HG02678 (cell line): ENCODE results near the gene ARFGEF3.
A peak's percentile ranks its signal among the peaks of the same experiment; 100 is the strongest.
"Not testable (repeated sequence)": the region's sequence is repeated elsewhere in the genome, so short reads cannot be mapped to it uniquely, and the experiment has no call there.

Experiments
- ATAC-seq: cut with Tn5 transposase; IDR thresholded peaks from one replicate; pipeline ENCODE4 v1.9.1; 2021; ENCODE audit warnings: mild to moderate bottlenecking, moderate library complexity; ENCODE audit not compliant: unreplicated experiment

ARFGEF3 gene

DNA sequence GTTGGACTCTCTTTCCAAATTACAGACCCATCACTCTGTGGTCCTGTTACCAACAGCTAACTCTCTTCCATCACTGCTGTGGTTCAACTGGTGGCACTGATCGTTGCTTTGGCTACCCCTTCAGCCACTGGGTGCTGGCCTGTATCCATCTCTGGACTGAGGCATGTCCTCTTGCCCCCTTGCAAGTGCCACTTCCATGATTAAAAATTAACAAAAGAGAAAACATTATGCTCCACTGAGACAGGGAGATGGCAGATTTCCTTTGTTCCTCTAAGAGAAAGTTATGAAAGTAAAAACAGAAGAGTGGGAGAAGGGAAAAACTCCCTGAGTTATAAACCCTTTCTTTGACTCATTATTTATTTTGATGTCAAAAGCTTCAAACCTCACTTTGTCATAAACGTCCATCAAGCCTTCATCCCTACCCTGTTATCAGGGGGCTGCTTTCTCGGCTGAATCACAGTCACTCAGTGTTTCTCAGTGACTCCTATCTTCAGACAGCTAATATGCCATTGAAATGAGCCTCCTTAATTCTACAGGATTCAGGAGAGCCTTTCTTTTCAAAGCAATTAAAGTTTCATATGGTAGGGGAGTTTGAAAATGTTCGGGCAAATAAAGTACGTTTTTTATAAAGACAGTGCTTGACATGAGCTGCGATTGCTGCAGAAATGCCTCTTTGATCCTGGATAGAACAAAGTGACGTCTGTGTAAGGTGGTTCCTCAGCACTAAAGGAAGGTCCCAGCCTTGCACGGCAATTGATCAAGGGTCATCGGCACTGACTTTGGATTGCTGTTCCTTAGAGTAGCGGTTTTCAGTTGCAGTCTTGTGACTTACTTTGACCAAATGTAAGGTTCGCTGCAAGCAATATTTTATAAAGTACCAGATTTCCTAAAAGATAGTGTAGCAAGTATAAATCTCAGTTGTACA is 106.5 kb downstream of the ARFGEF3 start:
- ATAC-seq = no peak

DNA sequence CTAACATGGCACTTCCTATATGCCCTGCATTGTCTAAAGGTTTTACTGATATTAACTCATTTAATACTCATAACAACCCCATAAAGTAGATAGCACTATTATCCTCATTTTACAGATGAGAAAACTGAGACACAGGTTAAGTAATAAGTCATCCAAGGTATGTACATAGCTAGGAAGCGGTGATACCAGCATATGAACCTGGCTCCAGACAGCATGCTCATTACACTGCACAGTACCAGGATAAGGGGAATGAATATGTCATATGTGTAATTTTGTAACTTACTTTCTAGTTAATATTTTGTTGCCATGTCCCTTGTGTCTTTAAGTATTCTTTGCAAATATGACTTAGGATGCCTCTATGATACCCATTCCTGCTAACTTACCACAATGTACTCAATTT is 109.7 kb downstream of the ARFGEF3 start:
- ATAC-seq = no peak

DNA sequence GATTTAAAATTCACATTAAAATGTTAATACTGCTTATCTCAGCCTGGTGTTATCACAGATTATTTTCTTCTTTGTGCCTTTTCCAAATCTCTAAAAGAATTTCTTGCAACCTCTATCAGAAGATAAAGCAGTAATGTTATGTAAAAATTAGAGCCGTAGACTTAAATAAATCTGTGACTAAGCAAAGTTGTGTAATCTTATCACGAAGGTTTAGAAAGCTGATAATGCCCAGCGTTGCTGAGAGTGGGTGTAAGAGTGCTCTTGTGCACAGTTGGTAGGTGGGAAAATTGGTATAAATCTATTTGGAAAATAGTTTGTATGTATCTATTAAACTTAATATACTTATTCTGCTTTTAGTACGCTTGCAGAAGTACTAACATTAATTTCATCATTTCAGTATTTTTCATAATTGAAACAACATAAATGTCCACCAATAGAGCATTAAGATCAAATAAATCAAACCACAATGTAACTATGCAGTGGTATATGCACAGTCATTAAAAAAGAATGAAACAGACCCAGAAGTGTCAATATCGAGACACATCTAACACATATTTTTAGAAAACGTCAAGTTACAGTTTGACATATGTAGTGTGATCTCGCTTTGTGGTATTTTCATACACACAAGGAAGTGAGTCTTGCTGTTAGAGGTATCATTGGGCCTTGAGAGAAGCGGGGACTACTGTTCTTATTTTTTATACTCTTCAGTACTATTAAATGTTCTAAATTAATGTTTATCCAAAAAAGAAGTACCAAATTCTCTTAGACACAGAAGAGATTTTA is 111.0 kb downstream of the ARFGEF3 start:
- no peak for ATAC-seq

DNA sequence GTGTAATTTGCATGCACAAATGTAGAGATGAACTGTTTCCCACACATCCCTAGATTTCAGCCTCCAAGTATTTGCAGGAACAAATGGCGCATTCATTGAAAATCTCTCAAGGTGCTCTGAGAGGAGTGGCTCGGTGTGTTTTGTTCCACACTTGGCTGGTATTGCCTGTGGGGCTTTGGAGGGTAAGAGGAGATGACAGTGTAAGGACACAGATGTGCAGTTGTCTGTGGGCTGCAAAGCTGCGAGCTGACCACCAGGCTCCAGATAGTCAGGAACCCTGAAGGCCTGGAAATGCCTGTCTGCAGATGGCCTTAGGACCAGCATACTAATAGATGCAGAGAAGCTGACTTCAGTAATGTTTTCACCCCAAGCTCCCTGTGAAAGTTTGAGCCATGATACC is 114.2 kb downstream of the ARFGEF3 start:
- ATAC-seq = no peak

DNA sequence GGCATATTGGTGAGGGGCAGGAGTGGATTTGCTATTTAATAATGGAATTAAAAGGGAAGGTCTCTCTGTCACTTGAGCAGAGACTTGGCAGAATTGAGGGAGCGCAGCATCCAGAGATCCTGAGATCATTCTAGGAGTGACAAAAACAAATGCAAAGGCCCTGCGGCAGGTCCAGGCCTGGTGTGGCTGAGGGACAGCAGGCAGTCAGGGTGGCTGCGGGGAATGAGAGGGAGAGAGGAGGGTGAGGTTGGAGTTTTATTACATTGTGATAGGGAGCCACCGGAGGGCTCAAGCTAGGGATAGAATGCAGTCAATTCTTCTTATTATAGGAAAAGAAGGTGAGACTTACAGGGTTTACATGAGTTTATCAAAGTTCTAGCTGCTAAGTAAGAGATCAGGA is 116.1 kb downstream of the ARFGEF3 start:
- no peak for ATAC-seq

DNA sequence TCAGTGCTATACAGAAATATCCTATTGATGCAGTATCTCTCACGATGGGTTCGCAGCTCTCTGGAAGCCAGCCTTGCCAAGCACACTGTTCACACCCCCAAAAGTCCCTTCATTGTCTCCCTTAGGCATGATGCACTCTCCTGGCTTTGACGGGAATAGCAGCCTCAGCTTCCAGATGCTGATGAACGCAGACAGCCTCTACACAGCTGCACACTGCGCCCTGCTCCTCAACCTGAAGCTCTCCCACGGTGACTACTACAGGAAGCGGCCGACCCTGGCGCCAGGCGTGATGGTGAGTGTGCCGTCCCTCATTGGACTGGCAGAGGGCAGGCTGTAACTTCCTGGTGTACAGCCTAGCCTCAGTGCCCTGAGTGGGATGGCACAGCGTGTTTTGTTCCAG is 116.6 kb downstream of the ARFGEF3 start:
- no peak for ATAC-seq

DNA sequence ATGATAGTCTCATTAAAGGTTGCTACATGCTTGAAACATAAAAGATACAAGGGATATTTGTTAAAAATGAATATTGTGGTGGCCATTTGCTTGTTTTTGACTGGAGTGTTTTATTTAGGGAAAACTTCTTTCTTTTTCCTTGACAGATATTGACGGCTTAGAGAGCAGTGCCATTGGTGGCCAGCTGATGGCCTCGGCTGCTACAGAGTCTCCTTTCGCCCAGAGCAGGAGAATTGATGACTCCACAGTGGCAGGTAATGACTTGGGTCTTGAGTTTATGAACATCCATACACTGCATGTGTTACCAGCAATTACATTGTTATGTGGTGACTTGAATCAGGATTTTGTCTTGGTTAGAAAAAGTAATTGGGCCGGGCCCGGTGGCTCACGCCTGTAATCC is 124.1 kb downstream of the ARFGEF3 start:
- no peak for ATAC-seq

DNA sequence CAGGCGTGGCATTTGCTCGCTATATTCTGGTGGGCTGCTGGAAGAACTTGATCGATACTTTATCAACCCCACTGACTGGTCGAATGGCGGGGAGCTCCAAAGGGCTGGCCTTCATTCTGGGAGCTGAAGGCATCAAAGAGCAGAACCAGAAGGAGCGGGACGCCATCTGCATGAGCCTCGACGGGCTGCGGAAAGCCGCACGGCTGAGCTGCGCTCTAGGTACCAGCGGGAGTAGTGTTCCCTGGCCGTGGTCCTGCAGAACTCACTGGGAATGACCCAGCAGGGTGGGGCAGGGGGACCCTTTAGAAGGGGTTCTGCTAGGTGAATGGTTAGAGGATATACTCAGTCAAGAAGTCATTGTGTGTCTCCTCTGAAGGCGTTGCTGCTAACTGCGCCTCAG is 125.0 kb downstream of the ARFGEF3 start:
- no peak for ATAC-seq

DNA sequence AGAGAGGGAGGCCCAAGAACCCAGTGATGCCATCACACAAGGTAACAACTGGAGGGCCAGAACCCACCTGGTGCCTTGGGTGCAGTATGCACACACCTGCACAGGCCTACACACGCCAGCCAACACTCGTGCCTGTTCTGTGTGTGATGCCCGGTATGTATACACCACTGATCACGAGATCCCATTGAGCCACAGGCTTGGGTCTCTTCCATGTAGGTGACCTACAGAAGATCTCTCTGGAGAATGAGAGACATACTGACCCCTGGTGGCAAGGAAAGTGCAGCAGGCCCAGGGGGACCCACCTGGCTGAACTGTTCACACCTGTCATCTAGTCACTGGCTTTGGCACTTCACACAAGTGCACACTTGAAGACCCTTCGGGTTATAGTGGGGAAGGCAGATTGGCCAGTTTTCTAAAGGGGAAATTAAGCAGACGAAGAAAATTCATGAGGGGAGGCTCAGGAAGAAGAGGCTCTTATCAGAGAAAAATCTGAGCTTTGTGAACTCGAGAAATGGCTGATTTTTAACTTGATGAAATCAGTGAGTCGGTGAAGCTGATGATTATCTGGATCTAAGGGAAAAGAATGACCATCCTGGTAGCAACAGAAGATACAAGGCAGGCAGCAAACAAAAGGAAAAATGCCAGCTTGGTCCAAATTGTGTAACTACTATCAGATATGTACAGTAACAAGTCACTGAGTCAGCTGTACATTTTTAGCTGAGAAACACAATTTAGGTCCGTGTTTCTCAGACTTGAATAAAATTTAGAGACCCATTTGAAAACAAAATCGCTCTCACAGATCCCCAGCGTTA is 125.6 kb downstream of the ARFGEF3 start:
- ATAC-seq = peak; percentile 68

DNA sequence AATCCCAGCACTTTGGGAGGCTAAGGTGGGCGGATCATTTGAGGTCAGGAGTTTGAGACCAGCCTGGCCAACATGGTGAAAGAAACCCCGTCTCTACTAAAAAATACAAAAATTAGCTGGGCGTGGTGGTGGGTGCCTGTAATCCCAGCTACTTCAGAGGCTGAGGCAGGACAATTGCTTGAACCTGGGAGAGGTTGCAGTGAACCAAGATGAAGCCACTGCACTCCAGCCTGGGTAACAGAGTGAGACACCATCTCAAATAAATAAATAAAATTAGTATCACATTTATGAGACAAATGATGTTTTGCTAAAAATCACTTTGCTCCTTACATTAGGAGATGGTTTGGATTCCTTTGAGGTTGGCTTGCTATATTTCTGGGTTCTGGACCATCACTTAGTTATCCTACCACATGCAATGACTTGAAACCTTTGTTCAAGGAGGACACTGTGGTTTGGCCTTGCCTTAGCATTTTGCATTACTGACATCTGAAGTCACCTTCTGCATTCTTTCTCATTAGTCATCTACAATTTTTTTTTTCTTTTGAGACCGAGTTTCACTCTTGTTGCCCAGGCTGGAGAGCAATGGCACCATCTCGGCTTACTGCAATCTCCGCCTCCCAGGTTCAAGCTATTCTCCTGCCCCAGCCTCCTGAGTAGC is 126.8 kb downstream of the ARFGEF3 start:
- not testable (repeated sequence) for ATAC-seq

DNA sequence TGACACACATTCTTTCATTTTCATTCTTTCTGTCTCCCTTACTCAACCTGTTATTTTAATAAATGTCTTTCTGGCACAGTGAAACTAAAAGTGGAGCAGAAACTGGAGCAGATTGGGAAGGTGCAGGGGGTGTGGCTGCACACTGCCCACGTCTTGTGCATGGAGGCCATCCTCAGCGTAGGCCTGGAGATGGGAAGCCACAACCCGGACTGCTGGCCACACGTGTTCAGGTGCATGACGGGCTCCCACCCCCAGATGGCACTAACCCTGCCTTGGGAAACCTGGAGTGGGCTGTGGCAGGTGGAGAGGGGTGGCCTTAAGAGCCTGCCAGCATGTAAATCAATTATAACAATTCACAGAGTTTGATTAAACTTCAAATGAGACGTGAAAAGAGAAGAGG is 128.0 kb downstream of the ARFGEF3 start:
- ATAC-seq = no peak

DNA sequence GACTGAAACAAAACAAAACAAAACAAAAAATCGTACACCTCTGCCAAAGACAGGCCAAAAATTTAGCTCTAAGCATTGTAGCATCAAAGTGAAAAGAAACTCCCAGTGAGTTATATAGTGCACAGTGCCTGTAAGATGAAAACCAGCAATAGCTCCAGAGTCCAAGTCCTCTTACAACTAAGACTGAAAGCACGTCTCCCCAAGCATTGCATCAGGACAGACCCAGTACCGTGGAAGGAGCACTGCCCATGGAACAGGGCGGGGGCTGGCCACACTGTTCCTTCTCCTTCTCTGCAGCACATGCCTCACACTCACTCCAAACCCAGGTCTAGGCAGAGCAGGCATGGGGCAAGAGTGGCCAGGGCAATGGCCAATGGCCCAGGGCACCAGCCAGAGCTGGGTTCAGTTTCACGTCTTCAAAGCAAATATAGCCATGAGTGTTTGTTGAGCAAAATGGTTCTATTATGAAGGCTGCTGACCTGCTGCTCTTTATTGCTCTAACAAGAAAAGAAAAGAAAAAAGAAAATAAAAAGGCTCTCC is 128.8 kb downstream of the ARFGEF3 start:
- ATAC-seq = no peak

DNA sequence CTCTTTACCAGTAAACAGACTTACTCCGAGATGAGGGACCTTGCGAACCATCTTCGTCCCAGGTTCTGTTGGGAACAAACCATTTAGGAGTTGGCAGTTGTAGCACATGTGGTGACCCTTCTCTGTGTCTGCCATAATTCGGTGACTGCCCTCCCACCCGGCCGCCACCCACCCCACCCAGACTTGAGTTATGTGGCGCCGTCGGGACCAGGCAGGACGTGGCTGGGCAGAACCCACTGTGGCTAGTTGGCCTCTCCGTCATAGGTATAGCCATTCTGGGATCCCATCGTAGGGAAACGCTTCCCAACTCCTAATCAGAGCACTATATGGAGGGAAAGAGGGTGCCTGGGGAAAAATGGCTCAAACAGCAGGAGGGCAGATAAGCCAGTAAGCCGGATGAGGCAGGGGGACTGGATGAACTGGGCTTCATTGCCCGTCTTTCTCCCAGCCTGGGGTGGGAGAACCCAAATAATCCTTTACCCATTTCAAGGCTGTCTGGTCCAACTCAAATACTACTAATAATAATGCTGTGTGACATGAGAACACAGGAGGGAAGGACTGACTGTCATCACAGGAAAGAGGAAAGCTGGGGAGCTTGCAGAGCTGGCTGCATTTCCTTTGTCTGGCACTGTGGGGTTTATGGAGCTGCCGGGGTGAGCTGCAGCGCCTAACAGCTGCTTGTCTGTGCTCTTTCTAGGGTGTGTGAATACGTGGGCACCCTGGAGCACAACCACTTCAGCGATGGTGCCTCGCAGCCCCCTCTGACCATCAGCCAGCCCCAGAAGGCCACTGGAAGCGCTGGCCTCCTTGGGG is 129.5 kb downstream of the ARFGEF3 start:
- no peak for ATAC-seq

DNA sequence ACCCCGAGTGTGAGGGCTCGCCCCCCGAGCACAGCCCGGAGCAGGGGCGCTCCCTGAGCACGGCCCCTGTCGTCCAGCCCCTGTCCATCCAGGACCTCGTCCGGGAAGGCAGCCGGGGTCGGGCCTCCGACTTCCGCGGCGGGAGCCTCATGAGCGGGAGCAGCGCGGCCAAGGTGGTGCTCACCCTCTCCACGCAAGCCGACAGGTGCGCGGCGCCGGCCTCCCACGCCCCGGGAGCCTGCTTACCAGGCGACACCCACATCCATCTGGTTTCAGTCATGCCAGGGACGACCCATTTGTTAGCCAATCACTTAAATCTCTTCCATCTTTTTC is 130.1 kb downstream of the ARFGEF3 start:
- ATAC-seq = no peak

DNA sequence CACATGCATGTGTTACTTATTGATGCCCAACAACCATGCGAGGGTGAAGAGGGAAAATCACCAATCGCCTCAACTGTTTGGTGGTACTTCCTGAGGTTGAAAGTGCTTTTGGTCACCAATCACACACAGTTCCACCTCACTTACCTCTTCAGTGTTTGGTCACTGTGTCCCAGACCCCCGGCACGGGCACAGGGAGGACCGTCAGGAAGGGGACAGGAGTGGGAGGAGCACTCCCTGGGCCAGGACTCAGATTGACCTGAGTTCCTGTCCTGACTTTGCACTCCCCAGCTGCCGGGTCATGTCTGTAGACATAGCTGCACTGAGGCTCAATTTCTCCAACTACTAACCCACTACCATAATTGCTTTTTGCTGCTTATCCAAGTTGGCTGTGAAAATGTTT is 130.7 kb downstream of the ARFGEF3 start:
- no peak for ATAC-seq

DNA sequence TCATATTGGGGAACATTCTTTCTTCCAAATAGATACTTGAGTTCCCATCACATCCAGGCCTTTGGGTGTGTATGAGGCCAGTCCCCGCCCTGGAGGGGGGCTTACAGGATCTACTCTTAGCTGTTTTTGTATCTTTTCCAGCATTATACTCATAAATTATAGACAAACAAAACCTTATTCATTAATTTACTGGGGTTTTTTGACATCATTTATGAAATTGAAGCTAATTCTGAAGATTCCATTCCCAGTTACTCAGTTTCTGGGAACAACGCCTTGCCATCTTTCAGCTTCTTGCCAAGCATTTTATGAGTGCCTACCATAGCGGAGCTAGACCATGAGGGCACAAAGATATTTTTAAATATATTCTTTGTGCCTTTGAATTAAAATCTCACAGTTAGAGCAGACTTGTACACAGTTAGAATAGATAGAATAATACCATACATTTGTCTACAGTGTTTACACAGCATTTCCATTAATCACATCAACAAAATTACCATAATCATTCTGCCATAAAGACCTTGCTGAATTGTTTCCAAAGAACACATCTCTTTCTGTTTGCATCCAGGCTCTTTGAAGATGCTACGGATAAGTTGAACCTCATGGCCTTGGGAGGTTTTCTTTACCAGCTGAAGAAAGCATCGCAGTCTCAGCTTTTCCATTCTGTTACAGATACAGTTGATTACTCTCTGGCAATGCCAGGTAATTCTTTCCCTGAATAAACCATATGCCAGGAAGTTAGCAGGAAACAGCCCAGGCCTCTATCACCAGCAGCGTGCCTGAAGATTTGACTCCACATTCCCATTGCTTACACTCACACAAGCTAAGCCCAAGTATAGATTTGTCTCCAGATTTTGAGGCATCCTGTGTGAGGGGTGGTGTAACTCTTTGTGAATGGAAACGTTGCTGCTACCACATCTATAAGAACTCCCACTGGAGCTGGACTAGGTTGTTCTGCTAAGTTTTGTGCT is 132.0 kb downstream of the ARFGEF3 start:
- no peak for ATAC-seq

DNA sequence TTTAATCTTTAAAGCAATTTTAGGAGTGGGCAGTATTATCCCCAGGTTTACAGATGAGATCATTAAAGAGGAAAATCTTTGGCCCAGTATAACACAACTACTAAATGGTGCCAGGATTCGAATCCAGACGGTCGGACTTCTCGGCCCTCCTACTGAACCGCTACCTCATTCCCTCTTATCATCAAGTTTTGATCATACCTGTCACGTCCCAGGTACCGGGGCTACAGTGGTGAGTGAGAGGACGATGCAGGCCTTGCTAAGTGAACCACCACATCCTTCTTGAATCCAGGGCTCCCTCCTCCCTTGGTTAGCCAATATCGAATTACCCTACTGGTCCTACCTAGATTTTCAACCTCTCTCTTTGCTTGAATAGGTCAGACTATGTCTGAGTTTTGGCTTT is 134.6 kb downstream of the ARFGEF3 start:
- ATAC-seq = no peak

DNA sequence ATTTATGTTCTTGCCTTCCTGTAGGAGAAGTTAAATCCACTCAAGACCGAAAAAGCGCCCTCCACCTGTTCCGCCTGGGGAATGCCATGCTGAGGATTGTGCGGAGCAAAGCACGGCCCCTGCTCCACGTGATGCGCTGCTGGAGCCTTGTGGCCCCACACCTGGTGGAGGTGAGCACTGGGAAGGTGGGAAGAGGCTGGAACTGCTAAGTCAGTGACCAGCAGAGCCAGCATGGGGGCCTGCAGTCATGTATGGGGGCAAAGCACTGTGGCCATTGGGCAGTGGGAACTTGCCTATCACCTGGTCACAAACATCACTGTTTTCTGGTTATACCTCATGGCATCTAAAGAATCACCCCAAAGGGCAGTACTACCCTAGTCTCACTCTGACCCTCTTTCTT is 135.0 kb downstream of the ARFGEF3 start:
- ATAC-seq = no peak
